Retinal pigment epithelial cell (primary cell): ENCODE data around the gene HOXB2.

ENCODE experiments used
- DNase-seq: peaks from one replicate; pipeline ENCODE4 v3.0.0-alpha.2; 2010; ENCODE audit warnings: low read depth
- H3K4me3 ChIP-seq: 2 replicates; pipeline ENCODE4 v1.5.1; 2011; ENCODE audit warnings: mild to moderate bottlenecking, low read length, control low read depth, moderate library complexity
- CTCF ChIP-seq: conservative IDR thresholded peaks from 2 replicates; pipeline ENCODE4 v1.5.1; 2011; ENCODE audit warnings: low read depth, low read length, control low read depth, inconsistent platforms

Gene HOXB2

GRCh38 chr17:48578616-48579470, 33.9 kb upstream of the HOXB2 start:
- no peak for TF ChIP-seq CTCF
- DNase-seq = no peak
- no peak overlapping the region for H3K4me3 ChIP-seq

GRCh38 chr17:48577946-48578615, 33.2 kb upstream of the HOXB2 start, which contains the start of gene HOXB4:
HOXB4 (minus strand) TSS chr17:48578350; CDS start chr17:48578319, 31 bp downstream.
- no peak for DNase-seq

GRCh38 chr17:48577330-48577945, 32.5 kb upstream of the HOXB2 start:
- no peak for DNase-seq
- no peak overlapping the region for H3K4me3 ChIP-seq
- TF ChIP-seq CTCF = no peak

More at GRCh38 chr17:48577946-48578615, 33.2 kb upstream of the HOXB2 start, which contains the start of gene HOXB4:
- H3K4me3 ChIP-seq = no peak within 1 kb of the TSS
- no peak for TF ChIP-seq CTCF

GRCh38 chr17:48576479-48577309, 31.8 kb upstream of the HOXB2 start:
- TF ChIP-seq CTCF = no peak
- H3K4me3 ChIP-seq = no peak overlapping the region
- DNase-seq = no peak

- H3K4me3 ChIP-seq = no peak overlapping the region
- DNase-seq = no peak
- no peak for TF ChIP-seq CTCF
Observed at GRCh38 chr17:48575673-48576478, 31.0 kb upstream of the HOXB2 start.

GRCh38 chr17:48575066-48575582, 30.2 kb upstream of the HOXB2 start:
- H3K4me3 ChIP-seq = no peak overlapping the region
- TF ChIP-seq CTCF = no peak

More at GRCh38 chr17:48575066-48575582, 30.2 kb upstream of the HOXB2 start:
- no peak for DNase-seq
